ENCODE results near the gene CASK. TPM values are rescaled to one million over a fixed set of nuclear protein-coding genes. Genes with fewer than 3 reads are reported as not detected.

CASK gene
- total and polyA plus RNA-seq, 7 donors = 9.5 to 37.1 (median 18.4) TPM

DNA sequence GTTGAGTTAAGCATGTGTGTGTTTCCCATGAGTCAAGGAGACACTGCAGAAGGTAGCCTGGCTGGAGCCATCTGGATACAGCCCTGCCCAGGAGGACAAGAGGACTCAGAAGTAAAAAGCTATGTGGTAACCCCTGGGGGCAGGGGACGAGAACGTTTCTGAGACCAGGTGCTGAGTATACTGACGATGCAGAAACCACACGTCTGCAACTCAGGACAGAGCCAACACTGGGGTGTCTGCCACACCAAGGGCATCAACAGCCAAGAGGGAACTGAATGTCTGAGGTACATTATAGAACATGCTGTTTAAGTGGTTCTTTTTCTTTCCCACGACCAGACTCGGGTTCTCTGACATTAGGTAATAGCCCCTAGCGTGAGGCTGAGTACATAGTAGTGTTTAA lies 328.7 kb downstream of the CASK start:
- DNase-seq = no peak
- intact Hi-C loops (cut with DNase I) = no loop called here
- H3K27me3 ChIP-seq = no peaks in the 10 kb centered on the region
- H3K4me1 ChIP-seq = no peaks in the 10 kb centered on the region
- no peak overlapping the region for H3K27ac ChIP-seq
- H3K9me3 ChIP-seq = no peaks in the 10 kb centered on the region
- 76 to 86% methylated on average over 7 of the region's 7 CpGs for WGBS, 2 donors
- TF ChIP-seq EP300 (IDR thresholded peaks at IDR 0.05) (no peak), POLR2A (IDR thresholded peaks at IDR 0.05) (no peak), POLR2AphosphoS5 (IDR thresholded peaks at IDR 0.05) (no peak)
- TF ChIP-seq, protein P1, sequence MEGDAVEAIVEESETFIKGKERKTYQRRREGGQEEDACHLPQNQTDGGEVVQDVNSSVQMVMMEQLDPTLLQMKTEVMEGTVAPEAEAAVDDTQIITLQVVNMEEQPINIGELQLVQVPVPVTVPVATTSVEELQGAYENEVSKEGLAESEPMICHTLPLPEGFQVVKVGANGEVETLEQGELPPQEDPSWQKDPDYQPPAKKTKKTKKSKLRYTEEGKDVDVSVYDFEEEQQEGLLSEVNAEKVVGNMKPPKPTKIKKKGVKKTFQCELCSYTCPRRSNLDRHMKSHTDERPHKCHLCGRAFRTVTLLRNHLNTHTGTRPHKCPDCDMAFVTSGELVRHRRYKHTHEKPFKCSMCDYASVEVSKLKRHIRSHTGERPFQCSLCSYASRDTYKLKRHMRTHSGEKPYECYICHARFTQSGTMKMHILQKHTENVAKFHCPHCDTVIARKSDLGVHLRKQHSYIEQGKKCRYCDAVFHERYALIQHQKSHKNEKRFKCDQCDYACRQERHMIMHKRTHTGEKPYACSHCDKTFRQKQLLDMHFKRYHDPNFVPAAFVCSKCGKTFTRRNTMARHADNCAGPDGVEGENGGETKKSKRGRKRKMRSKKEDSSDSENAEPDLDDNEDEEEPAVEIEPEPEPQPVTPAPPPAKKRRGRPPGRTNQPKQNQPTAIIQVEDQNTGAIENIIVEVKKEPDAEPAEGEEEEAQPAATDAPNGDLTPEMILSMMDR (IDR thresholded peaks at IDR 0.05) = no peak
- no peak overlapping the region for H3K4me3 ChIP-seq
- H3K36me3 ChIP-seq = no peaks in the 10 kb centered on the region

GRCh38 chrX:41591906-41592305 lies 331.4 kb downstream of the CASK start:
- Histone ChIP-seq H3K4me1 (no peaks in the 10 kb centered on the region), H3K4me3 (no peak overlapping the region), H3K27ac (no peak overlapping the region), H3K9me3 (no peaks in the 10 kb centered on the region), H3K27me3 (no peaks in the 10 kb centered on the region), H3K36me3 (no peaks in the 10 kb centered on the region)
- no peak for DNase-seq
- 94 to 97% methylated on average over 4 of the region's 4 CpGs for WGBS, 2 donors
- TF ChIP-seq EP300 (IDR thresholded peaks at IDR 0.05) (no peak), POLR2AphosphoS5 (IDR thresholded peaks at IDR 0.05) (no peak), POLR2A (IDR thresholded peaks at IDR 0.05) (no peak)
- TF ChIP-seq, protein P1 (IDR thresholded peaks at IDR 0.05) = no peak
- intact Hi-C loops (cut with DNase I) = no loop called here

DNA sequence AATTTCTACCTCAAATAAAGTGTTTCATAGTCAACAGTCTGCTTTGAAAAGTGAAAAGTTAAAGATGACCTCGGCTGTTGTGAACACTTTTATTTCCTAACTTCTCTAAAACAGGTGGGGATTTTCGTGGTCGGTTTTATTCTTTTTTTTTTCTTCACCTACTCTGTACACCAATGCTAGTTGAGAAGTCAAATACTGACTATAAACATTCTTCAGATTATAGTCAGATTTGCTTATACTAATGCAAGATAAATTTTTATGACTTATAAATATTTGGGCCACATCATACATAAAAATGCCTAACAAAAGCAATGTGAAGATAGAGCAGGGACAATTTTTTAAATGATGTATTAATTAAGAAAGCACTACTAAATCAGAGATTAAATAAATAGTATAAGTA lies 332.7 kb downstream of the CASK start:
- Histone ChIP-seq H3K4me3 (no peak overlapping the region), H3K9me3 (no peaks in the 10 kb centered on the region), H3K27me3 (no peaks in the 10 kb centered on the region), H3K4me1 (no peaks in the 10 kb centered on the region), H3K27ac (no peak overlapping the region), H3K36me3 (no peaks in the 10 kb centered on the region)
- intact Hi-C loops (cut with DNase I) = no loop called here
- DNase-seq = no peak
- 62 to 83% methylated on average over 3 of the region's 3 CpGs for WGBS, 2 donors
- TF ChIP-seq, protein P1 (IDR thresholded peaks at IDR 0.05) = no peak
- no peak for TF ChIP-seq POLR2AphosphoS5 (IDR thresholded peaks at IDR 0.05)
- no peak for TF ChIP-seq POLR2A (IDR thresholded peaks at IDR 0.05)
- no peak for TF ChIP-seq EP300 (IDR thresholded peaks at IDR 0.05)

DNA sequence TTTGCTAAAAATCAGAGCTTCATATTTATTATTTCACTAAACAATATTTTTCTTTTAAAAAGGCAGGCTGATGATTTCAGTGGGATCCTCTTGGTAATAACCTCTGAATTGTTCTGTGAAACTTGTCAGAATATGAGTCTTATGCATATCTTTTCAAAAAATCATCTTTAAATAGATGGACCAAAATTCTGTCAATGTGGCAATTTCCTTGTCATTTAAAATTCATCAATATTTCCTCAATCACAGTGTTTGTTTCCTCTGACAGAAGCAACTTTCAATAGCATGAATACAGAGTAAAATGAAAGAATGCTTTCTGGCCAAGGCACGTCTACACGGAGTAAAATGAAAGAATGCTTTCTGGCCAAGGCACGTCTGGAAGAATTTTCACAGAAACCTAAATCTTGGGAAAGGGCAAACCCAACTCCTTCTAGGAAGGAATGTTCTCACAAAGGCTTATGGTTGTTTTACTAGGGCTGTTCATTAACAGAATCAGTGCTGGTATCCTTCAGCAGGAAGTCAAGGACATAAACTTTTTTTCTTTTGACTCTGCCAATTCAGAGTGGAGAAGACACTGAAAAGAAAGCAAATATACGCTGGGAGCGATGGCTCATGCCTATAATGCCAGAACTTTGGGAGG lies 333.6 kb downstream of the CASK start:
- Histone ChIP-seq H3K9me3 (no peaks in the 10 kb centered on the region), H3K4me3 (no peak overlapping the region), H3K27me3 (no peaks in the 10 kb centered on the region), H3K36me3 (no peaks in the 10 kb centered on the region), H3K27ac (no peak overlapping the region), H3K4me1 (no peaks in the 10 kb centered on the region)
- no peak for DNase-seq
- WGBS, 2 donors = 7 to 56% methylated on average over 5 of the region's 5 CpGs
- intact Hi-C loops (cut with DNase I) = no loop called here
- TF ChIP-seq POLR2A (IDR thresholded peaks at IDR 0.05) (no peak), EP300 (IDR thresholded peaks at IDR 0.05) (no peak), POLR2AphosphoS5 (IDR thresholded peaks at IDR 0.05) (no peak)
- TF ChIP-seq, protein P1 (IDR thresholded peaks at IDR 0.05) = no peak

- 94 to 99% methylated on average over 4 of the region's 4 CpGs for WGBS, 2 donors
- intact Hi-C loops (cut with DNase I) = no loop called here
- no peak overlapping the region for H3K27ac ChIP-seq
These were observed 335.1 kb downstream of the CASK start for GRCh38 chrX:41588271-41588670.

More at GRCh38 chrX:41588271-41588670, 335.1 kb downstream of the CASK start:
- no peak for DNase-seq
- H3K9me3 ChIP-seq = no peaks in the 10 kb centered on the region
- TF ChIP-seq, protein P1 (IDR thresholded peaks at IDR 0.05) = no peak
- no peak overlapping the region for H3K4me3 ChIP-seq
- no peaks in the 10 kb centered on the region for H3K4me1 ChIP-seq
- H3K36me3 ChIP-seq = no peaks in the 10 kb centered on the region
- no peaks in the 10 kb centered on the region for H3K27me3 ChIP-seq

All from sigmoid colon (tissue), 7 donors.